Peyer's patch (tissue), 4 donors: Measurements from ENCODE around the gene FAIM2.

ENCODE experiments used
- POLR2A ChIP-seq, 2 donors: fragments of 450-650 bp; IDR thresholded peaks; one replicate each; pipeline ENCODE4 v1.5.1; 2017; ENCODE audit warnings: antibody characterized with exemption in 2 of 2, mild to moderate bottlenecking in 2 of 2, moderate library complexity in 2 of 2
- TF ChIP-seq, protein P1 (sequence below), 6 experiments: fragments of 450-650 bp in 4 of 6; fragments of 200-600 bp in 2 of 6; sonication (generic) in 1 of 6; IDR thresholded peaks; one replicate each; pipeline ENCODE4 v1.5.1; 2017 to 2019; ENCODE audit warnings: antibody characterized with exemption in 6 of 6, mild to moderate bottlenecking in 3 of 6, moderate library complexity in 1 of 6

DNA sequence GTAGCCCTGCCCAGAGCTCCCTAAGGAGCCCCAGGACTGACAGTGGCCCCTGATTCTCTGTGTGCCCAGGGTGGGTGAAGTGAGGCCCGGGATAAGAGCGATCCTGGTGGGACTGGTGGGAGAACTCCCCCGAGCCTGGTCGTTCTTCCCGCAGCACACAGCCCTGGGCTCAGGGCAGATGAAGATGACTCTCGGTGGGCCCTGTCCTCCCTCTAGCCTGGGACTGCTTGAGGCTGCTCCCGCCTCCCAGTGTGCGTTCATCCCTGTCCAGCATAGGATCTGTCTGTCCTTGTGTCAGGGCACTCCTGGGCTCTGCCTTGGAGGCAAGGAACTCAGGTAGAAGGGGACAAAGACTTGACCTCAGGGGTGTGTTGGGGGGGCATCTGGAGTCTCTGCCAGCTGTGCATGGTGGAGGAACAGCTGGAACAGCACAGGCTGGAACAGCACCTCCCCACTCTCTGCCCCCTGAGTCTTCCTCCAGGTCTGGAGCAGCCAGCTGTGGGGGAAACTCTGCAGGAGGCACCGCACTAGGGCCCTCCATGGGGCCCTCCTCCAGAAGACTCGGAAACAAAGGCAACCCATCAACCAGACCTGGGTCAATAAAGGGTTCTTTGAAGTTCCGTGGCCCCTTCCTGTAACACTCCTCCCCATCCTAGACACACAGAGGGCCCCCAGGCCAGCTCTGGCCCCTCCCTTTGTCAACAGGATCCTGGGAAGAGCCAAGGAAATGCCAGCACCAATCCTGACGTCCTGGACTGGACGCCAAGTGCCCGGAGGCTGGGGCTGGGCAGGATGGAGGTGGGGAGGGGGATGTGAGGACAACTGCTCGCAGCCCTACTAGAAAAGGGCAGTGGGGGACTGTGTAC, 15.9 kb downstream of the FAIM2 start:
- TF ChIP-seq, protein P1, sequence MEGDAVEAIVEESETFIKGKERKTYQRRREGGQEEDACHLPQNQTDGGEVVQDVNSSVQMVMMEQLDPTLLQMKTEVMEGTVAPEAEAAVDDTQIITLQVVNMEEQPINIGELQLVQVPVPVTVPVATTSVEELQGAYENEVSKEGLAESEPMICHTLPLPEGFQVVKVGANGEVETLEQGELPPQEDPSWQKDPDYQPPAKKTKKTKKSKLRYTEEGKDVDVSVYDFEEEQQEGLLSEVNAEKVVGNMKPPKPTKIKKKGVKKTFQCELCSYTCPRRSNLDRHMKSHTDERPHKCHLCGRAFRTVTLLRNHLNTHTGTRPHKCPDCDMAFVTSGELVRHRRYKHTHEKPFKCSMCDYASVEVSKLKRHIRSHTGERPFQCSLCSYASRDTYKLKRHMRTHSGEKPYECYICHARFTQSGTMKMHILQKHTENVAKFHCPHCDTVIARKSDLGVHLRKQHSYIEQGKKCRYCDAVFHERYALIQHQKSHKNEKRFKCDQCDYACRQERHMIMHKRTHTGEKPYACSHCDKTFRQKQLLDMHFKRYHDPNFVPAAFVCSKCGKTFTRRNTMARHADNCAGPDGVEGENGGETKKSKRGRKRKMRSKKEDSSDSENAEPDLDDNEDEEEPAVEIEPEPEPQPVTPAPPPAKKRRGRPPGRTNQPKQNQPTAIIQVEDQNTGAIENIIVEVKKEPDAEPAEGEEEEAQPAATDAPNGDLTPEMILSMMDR (IDR thresholded peaks at IDR 0.05) = no peak
- no peak for TF ChIP-seq POLR2A (IDR thresholded peaks at IDR 0.05)
